Measurements from ENCODE around the gene PLA2G7.

- TF ChIP-seq CEBPB (IDR thresholded peaks at IDR 0.05; ENCODE audit: low read depth, low read length) (no peak), POLR2A (IDR thresholded peaks at IDR 0.05; ENCODE audit: control extremely low read depth in 1 of 2, low read depth in 2 of 2, low read length in 2 of 2) (no peak)
- TF ChIP-seq, protein P1, sequence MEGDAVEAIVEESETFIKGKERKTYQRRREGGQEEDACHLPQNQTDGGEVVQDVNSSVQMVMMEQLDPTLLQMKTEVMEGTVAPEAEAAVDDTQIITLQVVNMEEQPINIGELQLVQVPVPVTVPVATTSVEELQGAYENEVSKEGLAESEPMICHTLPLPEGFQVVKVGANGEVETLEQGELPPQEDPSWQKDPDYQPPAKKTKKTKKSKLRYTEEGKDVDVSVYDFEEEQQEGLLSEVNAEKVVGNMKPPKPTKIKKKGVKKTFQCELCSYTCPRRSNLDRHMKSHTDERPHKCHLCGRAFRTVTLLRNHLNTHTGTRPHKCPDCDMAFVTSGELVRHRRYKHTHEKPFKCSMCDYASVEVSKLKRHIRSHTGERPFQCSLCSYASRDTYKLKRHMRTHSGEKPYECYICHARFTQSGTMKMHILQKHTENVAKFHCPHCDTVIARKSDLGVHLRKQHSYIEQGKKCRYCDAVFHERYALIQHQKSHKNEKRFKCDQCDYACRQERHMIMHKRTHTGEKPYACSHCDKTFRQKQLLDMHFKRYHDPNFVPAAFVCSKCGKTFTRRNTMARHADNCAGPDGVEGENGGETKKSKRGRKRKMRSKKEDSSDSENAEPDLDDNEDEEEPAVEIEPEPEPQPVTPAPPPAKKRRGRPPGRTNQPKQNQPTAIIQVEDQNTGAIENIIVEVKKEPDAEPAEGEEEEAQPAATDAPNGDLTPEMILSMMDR (IDR thresholded peaks at IDR 0.05; ENCODE audit: control extremely low read depth in 1 of 3, insufficient read depth in 1 of 3, low read depth in 1 of 3, low read length in 3 of 3), result no peak
These were observed 44.9 kb downstream of the PLA2G7 start for GRCh38 chr6:46690141-46690755.

All from H1 (cell line).